CD4-positive, alpha-beta T cell treated with Interleukin-4 for 4 hours (primary cell): ENCODE results near the gene TTI1.
"Not testable (repeated sequence)": the region's sequence is repeated elsewhere in the genome, so short reads cannot be mapped to it uniquely, and the experiment has no call there.

Experiments used
- DNase-seq: peaks from one replicate; pipeline ENCODE4 v3.0.0-alpha.2; 2020

The TTI1 gene

GRCh38 chr20:38054647-38055046 is 21.4 kb upstream of the TTI1 start:
- DNase-seq, result no peak

DNA sequence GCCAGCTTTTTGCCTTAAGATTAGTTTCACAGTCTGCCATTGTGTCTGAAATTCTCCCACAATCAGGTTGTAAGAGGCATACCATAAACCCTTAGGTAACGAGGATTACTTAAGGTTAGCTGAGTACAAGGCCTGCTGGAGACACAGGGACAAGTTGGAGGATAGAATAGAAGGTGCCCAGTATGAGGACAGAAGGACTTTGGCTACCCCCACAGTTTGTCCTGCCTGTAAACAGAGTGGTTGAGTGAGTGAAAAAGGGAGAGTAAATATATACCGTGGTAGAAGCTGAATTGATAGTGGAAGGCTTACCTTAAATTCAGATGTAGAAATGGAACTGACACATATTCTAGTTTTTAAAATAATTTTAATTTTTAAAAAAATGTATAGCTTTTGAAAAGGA is 19.6 kb upstream of the TTI1 start:
- DNase-seq, result no peak

DNA sequence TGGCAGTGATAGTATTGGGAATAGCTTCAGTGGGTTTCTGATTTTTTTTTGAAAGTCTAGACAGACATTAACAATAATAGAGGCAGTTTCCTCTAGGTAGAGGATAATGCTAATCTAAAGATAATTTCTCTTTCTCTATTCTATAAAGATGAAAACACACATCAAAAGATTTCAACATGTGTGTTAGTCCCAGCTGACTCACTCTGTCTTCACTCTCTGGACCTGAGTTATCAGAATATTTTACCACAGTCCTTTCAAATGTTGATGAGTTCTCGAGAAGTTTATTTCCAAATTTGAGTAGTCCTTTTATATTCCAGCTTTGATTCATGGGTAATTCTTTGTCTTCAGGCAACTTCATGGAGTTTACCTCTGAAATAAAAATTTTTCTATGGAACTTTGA is 17.4 kb upstream of the TTI1 start:
- peak; percentile 4 for DNase-seq

DNA sequence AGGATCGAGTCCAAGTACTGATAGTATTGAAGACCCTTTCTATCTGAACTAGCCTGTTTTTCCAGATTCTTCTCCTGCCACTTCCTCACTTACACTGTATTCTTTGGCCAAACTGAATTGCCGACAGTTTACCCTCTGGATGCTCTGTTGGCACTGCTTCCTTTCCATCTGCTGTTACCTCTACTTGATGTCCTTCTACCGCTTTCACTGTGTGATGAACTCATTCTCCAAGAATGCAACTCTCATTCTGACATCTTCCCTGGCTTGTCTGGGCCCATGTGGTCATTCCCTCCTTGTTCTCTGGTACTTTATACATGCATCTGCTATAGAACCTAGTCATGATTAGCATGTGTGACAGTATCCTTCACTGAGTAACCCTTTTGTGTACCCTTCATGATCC is 16.5 kb upstream of the TTI1 start:
- DNase-seq, result no peak

DNA sequence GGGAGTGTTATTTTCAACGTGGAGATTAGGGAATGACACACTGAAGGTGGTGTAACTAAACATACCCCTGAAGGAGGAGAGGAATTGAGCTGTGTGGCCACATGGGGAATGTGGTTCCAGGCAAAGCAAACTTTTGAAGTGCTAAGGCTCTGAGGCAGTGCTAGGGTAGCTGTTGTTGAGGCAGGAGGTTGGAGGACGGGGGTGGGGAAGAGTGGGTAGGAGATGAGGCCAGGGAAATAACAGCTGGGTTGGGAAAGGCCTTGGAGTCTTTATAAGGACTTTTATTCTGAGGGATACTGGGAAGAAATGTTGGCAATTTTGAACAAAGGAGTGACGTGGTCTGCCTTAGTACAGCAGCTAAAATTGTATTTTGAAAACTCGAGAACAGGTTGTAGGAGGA is 13.3 kb upstream of the TTI1 start:
- DNase-seq, result no peak

GRCh38 chr20:38044685-38045084 is 11.4 kb upstream of the TTI1 start:
- DNase-seq, result no peak

GRCh38 chr20:38043512-38044300 is 10.4 kb upstream of the TTI1 start:
- DNase-seq, result peak; percentile 60

DNA sequence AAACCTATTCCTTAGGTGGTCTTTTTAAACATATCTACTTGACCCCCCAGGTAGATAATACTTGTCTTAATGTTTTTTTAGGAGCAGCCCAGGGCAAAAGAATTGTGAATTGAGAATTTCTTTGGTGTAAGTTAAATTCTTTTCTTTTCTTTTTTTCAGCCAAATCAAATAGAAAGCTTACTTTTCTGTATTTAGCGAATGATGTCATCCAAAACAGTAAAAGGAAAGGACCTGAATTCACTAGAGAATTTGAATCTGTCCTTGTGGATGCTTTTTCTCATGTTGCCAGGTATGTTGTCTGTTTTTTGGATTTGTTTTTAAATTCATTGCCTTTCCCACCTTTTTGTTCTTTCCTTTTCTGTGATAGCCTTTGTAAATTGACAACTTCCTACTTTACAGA is 7.0 kb upstream of the TTI1 start:
- no peak for DNase-seq

GRCh38 chr20:38036366-38036765 is 3.1 kb upstream of the TTI1 start:
- no peak for DNase-seq

GRCh38 chr20:38034961-38035360 is 1.7 kb upstream of the TTI1 start:
- no peak for DNase-seq

GRCh38 chr20:38034108-38034649 is 923 bp upstream of the TTI1 start:
- DNase-seq, result no peak

DNA sequence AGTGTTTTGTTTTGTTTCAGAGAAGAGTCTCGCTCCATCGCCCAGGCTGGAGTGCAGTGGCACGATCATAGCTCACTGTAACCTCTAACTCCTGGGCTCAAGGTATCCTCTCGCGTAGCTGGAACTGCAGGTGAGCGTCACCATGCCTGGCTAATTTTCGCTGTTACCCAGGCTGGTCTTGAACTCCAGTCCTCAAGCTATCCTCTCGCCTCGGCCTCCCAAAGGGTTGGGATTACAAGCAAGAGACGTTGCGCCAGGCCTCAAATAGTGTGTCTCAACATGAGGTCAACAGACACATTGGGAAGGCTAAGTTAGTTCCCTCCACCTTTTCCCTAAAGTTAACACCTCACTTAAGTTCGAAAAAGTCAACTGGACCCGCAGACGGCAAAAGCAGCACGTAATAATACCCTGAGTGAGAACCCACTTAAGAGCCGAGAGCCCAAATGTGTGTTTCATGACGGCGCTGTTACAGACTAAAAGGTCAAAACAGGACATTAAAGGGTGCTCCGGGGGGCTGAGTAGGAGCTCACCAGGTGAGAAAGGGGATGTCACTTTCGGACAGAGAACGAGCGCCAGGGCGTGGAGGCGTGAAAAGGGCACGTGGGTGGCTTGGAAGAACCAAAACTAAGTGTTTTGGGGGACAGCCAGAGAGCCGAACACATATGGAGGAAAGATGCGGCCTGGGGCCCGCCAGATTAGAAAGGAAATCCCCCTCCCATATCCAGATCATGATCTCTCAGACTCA is 499 bp downstream of the TTI1 start:
- peak; percentile 60 for DNase-seq

GRCh38 chr20:38031957-38032356 is 1.3 kb downstream of the TTI1 start:
- DNase-seq, result no peak

DNA sequence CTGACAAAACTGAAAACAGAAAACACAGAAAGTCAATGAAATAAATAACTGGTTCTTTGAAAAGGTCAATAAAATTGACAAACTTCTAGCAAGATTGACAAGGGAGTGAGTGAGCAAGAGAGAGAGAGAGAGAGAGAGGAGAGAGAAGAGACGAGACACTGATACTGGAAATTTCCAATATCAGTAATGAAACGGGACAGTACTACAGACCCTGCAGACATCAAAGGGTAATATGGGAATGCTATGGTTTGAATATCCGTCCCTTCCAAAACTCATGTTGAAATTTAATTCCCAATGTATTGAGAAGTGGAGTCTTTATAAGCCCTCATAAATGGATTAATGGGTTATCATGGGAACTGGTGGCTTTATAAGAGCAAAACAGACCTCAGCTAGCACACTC is 3.8 kb downstream of the TTI1 start:
- no peak for DNase-seq

- no peak for DNase-seq
Observed at GRCh38 chr20:38024496-38024895, 8.8 kb downstream of the TTI1 start.

DNA sequence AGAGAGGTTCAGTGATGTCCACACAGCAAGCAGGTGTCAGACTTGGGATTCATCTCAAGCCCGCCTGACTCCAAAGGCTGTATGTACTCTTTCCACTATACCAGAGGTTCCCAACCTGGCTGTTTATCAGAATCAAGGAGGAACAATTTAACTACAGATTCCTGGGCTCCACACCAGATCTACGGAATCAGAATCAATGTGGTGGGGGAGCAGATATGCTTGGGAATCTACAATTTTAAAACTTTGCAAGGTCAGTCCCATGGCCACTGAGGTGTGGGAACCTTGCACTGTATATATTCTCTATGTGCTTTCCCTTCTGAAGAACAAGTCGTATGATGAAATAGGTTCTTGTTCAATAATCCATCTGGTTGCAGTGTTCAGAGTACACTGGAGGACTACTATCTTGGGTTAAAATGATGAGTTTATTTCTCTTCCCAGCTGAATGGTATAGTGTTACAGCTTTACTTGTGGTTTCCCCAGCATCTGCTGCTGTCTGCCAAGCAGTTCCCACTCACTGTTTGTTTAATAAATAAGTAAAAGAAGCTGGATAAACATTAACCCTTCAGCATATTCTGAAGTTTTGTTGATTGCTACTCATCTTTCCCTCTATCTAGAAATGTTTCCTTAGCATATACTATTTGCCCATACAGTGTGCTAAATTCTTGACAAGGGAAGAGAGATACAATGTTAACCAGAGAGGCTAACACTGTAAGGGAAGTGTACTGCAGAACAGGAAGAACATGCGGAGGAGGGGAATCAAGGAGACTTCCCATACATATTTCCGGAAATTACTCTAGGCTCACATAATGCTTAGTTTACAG is 9.9 kb downstream of the TTI1 start:
- no peak for DNase-seq

DNA sequence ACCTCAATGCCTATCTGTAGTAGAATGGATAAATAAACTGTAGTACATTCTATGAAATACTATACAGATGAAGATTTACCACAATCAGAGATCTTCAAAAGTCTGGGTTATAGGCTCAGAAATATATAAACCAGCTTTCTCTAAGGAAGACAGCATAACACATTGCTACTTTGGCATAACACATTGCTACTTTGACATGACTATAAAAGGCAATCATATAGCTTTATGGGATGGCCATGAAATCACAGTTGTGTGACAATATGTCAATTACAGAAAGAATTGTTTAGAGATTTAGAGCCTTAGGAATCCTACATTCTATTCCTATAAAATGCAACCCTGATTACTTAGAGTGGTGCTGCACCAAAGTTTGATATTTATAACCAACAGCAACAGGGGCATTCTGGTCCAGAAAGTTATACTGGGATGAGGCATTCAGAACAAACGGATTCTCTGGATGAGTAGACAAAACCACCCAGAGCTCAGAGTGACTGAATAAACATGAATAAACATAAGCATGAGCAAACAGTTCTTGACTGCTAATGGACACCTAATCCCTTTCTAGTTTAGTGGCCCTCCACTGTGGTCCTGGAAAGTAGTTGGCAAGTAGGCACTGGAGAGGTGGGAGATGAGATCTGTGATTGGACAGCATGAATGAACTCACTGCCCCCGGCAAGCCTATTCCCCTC is 12.0 kb downstream of the TTI1 start:
- DNase-seq, result no peak

DNA sequence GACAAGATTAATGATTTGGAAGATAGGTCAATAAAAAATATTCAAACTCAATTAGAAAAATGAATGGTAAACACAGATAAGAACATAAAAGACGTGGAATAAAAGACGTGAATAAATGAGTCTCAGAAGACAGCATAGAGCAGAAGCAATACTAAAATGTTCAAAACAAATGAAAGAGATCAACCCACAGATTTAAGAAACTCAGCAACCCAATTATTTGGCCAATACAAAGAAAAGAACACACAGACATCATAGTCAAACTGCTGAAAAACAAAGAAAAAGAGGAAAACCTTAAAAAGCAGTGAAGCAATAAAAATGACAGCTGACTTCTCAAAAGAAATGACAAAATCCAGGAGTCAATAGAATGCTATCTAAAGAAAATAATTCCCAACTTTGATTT is 14.9 kb downstream of the TTI1 start:
- no peak for DNase-seq

DNA sequence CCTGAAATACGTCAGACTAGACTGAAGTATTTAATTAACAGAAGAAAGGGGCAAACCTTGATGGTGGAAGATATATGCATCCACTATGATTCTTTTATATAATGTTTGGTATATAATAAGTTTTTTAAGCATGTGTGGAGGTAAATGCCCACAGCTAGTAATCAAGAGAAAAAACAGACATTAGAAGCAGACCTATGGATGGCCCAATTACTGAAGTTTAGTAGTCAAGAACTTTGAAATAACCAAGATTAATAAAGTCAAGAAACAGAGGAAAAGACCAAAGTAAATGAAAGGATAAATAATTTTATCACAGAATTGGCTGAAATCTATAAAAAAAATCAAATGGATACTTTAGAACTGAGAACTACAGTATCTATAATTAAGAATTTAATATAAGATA is 15.3 kb downstream of the TTI1 start:
- DNase-seq, result no peak

DNA sequence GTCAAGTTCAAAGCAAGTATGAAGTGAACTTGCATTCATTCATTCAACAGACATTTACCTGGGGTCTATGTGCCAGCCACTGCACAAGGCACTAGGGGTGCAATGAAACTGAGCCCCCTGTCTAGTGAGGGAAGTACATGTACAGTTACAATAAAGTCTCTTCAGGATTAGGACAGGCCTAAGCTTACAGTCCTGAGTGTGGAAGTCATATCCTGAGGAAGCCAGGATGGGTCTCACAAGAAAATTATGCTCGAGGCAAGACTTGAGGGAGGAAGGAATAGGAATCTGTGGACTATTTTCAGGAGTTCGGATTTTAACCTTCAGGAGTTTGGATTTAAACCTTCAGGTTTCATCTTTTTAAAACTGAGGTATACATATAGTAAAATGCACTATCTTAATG is 19.4 kb downstream of the TTI1 start:
- no peak for DNase-seq

DNA sequence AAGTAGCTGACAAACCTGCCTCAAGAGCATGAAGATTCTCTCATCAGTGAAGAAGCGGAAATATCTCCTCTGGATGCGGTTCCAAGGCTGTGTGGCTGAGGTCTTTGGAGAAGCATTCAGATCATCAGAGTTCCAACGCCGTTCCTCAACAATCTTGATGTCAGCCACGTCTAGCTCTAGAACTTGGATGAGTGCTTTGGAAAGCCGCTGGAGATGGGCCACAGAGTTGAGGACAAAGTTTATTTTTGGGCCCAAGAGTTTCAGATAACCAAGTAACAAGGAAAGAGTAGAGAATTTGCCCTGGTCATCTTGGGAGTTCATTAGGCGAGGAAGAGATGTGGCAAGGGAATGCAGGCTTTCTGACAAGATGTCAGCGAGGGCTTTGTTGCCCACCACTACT is 20.9 kb downstream of the TTI1 start:
- DNase-seq, result no peak

GRCh38 chr20:38011696-38012095 is 21.6 kb downstream of the TTI1 start:
- DNase-seq, result no peak

- DNase-seq, result not testable (repeated sequence)
Observed at GRCh38 chr20:38009416-38009815, 23.8 kb downstream of the TTI1 start.
